Effector CD4-positive, alpha-beta T cell (primary cell): ENCODE data around the gene CCT5.

Experiments
- DNase-seq: peaks from one replicate; pipeline ENCODE4 v3.0.0-alpha.2; 2020
- total RNA-seq: gene quantifications from one replicate; lab custom pipeline; 2026; lab: John Stamatoyannopoulos, UW

The CCT5 gene
- 78.8 reads per million, percentile 78 among the genes with 10 or more reads in this experiment for total RNA-seq

DNA sequence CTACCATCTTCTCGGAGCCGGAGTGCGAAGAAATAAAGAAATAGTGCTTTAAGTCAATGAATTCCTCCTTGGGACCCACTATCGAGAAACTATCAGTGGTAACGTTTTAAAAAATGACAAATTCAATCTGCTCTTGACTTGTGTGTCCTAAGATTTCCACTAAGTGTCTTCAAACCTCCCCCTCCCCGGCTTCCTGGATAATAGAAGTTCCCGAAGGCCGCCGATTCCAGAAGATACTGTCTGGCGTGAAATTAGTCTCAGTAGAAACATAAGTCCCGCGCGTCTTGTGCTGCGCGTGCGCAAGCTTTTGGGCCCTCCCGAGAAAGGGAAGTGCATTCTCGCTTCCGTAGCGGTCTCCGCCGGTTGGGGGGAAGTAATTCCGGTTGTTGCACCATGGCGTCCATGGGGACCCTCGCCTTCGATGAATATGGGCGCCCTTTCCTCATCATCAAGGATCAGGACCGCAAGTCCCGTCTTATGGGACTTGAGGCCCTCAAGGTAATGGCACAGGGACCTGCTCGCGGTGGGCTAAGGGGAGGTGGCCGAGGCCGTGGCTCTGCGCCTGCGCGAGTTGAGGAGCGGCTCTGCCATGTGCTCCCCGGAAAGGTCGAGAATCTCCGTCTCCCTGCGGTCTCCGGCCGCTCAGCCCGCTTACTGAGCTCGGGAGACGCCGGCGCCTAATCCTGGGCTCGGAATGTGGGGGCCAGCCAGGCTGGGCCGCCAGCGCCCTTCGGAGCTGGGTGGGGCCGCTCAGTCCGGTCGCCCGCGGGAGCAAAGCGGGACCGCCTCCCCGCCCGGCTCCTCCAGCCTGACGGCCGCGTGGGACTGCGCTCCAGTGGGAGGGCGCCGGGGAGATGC, at the start of gene CCT5:
CCT5 (plus strand) TSS at position 333 of the 858 bp plus-strand sequence; CDS start at position 394, 61 bp downstream.
- peak; percentile 86 for DNase-seq

GRCh38 chr5:10201223-10201868, 48.7 kb upstream of the CCT5 start:
- no peak for DNase-seq

DNA sequence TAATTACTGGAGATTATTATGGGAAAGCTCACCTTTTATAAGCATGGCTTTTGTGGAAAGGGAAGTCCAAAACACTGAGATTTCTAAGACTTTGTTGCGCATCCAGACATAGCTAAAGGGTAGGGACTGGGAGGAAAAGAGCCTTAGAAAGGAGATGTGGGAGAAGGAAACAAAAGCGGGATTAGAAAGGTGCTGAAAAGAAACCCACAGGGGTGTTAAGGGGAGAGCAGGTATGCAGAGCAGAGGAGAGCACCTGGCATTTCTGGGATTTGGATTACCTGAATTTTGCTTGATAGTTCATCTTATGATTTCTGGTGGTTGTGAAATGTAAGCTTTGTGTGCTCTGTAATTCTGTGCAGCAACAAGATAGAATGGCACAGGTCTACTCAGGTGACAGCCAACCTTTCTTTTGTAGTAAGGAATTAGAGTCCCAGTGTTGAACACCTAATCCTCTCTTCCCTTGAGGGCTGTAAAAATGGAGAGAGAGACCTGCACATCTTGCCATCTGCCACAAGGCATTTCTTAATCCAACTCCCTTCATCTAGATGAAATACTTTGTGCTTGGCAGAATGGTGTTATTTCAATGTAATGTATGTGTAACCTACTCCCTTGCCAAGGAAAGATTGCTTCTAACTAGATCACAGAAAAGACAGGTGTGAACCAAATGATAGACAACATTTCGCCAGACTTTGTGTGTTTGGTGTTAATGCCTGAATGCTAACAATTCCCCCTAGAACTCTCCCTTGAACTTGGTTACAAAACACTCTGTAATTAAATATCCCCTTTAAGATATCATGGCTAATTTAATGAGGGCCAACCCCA, 47.8 kb upstream of the CCT5 start:
- DNase-seq = no peak

DNA sequence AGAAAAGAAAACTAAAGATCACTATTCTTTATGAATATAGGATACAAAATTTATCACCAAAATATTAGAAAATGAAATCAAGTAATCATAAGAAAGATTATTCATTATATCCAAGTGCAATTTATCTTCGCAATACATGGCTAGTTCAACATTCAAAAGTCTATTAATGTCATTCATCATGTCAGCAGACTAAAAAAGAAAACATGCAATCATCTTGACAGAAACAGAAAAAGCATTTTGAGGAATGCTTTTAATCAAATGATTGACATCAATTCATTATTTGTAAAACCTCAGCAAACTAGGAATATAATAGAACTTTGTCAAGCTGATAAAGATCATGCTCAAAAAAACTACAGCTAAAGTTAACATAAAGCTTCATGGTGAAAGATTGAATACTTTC, 41.1 kb upstream of the CCT5 start:
- no peak for DNase-seq

GRCh38 chr5:10213316-10213715, 36.8 kb upstream of the CCT5 start:
- no peak for DNase-seq

- DNase-seq = no peak
Measured at GRCh38 chr5:10214041-10214440, 36.0 kb upstream of the CCT5 start.

GRCh38 chr5:10215366-10215765, 34.7 kb upstream of the CCT5 start:
- DNase-seq = no peak

DNA sequence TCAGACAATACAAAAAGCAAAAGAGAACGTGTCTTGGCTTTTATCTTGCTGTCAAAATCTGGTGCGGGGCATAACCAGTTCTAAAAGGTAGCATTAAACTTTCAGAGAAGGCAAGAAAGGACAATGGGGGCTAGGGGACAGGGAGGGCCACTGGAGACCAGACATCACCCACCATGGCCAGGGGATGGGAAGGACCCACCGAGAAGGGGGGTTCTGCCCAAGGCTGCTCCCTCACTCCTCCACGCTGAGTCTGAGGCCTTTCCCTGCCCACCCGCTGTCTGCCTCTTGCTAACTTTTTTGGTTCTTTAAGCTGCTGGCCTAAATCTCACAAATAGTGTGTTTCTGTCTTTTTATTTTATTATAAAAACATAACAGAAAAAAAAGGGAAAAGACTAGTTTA, 34.0 kb upstream of the CCT5 start:
- DNase-seq = no peak

DNA sequence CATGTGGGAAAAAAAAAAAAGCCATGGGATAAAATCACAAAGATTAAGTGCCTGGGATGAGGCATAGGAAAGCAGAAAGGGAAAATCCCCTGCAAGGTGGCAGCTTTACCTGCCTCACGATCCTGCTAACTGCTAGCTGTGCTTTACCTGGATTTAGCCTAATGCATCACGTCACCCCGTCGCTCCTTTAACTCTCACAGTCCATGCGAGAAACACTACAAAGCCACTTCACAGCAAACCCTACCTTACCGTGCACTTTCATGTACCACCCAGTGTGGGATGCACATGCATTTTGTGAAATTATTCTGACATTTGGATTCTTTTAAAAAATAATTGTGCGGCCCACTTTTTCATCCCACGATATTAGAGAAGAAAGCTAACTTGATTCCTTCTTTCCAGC, 31.4 kb upstream of the CCT5 start:
- no peak for DNase-seq

- no peak for DNase-seq
Measured at GRCh38 chr5:10219068-10219467, 31.0 kb upstream of the CCT5 start.

GRCh38 chr5:10220248-10220647, 29.8 kb upstream of the CCT5 start:
- no peak for DNase-seq

DNA sequence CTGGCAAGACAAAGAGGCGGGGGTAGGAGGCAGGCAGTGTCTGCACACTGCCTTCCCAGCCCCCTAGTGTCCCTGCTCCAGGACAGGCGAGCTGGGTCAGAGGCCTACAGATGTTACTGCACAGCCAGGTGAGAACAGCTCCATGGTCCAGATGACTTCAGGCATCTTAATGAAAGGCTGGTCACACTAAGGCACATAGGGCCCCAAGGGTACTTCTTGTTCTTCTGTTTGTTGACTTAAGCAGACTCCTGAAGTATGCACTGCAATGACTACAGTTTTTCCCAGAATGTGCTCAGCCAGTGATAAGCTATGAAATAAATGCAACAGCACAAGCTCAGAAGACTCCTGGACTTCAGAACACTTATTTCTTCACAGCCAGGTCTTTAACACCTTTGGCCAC, 27.8 kb upstream of the CCT5 start:
- DNase-seq = no peak

- DNase-seq = no peak
Measured at GRCh38 chr5:10227379-10227778, 22.7 kb upstream of the CCT5 start.

GRCh38 chr5:10228288-10228687, 21.8 kb upstream of the CCT5 start:
- DNase-seq = no peak

- DNase-seq = no peak
Measured at GRCh38 chr5:10229306-10230048, 20.6 kb upstream of the CCT5 start.

DNA sequence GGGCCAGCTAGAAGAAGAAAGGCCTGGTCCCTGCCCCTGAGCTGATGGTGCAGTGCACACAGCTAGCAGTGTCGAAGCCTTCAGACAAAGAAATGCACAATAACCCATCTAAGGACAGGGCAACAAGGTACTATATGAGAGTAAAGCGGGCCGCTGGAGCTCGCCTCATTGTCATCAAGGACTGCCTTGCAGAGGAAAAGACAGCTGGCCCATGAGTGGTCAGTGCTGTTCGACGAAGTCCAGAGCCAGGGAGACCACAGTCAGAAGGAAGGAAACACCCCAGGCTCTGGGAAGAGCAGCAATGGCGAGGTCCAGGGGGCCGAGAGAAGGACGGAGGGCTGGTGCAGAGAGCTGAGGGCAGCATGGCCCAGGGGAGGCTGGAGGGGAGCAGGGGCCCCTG, 17.7 kb upstream of the CCT5 start:
- no peak for DNase-seq

GRCh38 chr5:10233011-10233410, 17.1 kb upstream of the CCT5 start:
- no peak for DNase-seq

DNA sequence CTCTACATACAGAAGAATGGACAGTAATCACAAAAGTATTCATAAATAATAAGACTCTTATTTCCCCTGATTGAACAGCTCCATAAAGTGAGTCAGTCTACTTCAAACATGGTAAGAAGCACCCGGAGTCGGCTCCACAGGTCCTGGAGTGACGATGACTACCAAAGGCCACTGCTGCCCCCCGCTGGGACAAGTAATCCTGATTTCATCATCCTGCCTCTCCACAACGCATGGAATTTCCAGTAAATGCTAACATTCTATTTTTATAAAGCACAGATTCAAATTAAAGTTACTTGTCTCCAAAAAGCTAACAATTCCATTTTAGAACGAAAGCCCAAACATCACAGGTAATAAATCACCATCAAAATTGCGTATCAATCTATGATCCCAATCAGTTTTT, 16.6 kb upstream of the CCT5 start:
- no peak for DNase-seq

- DNase-seq = no peak
Measured at GRCh38 chr5:10235350-10235749, 14.7 kb upstream of the CCT5 start.

GRCh38 chr5:10243660-10244240, 6.3 kb upstream of the CCT5 start:
- DNase-seq = no peak

- DNase-seq = no peak
Measured at GRCh38 chr5:10244342-10244944, 5.6 kb upstream of the CCT5 start.

DNA sequence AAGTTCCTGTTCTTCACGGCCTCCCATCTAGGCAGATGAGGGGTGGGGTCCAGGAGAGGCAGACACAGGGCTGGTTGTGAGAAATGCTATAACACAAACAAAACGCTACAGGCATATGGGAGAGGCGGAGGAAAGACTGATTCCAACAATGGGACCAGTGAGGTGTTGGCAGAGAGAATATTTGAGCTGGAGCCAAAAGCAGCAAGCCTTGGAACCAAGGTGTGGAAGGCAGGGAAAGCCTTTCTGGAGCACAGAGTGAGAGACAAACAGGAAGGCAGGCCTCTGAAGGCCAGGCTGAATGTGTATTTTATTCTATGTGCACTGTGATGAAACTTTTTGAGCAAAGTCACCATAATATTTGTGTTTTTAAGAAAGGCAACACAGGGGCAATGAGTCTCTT, 3.3 kb upstream of the CCT5 start:
- DNase-seq = no peak
